Measurements from ENCODE around the gene LRIT1.

LRIT1 gene

GRCh38 chr10:84191106-84191505 is 50.2 kb downstream of the LRIT1 start:
- DNase-seq = no peak

GRCh38 chr10:84190621-84191020 is 50.7 kb downstream of the LRIT1 start:
- no peak for DNase-seq

- DNase-seq = no peak
Observed at GRCh38 chr10:84188815-84189214, 52.5 kb downstream of the LRIT1 start.

GRCh38 chr10:84185526-84186175 is 55.7 kb downstream of the LRIT1 start:
- no peak for DNase-seq

GRCh38 chr10:84184517-84184916 is 56.8 kb downstream of the LRIT1 start:
- DNase-seq = no peak

GRCh38 chr10:84181631-84182030 is 59.7 kb downstream of the LRIT1 start:
- no peak for DNase-seq
